ENCODE measurements around the gene TM9SF2. TPM values are rescaled to one million over a fixed set of nuclear protein-coding genes. Genes with fewer than 3 reads are reported as not detected.

The TM9SF2 gene
- total RNA-seq, 1 experiment from 2014 or later = 67.9 TPM

DNA sequence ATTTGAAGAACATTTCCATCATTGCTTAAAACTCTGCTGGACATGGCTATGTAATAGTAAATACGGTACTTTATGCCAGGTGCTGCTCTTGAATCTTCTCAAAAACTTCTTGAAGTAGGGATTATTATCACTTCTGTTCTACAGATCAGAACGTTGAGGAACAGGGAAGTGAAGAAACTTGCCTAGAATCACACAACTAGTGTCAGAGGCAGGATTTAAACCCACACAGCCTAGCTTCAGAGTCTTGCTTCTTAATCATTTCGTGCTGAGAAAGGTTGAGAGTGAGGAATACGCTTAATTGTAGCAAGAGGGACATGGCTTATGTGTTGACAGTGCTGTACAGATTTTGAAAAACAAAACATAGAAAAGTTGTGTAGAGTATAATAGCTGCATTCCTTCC lies 13.5 kb downstream of the TM9SF2 start:
- H3K9me3 ChIP-seq (ENCODE audit: control insufficient read depth, insufficient read depth, low read depth, low read length) = no peaks in the 10 kb centered on the region
- no peaks in the 10 kb centered on the region for H3K4me1 ChIP-seq (ENCODE audit: control insufficient read depth, insufficient read depth, low read length)
- no TSS peak for BruUV-seq (replicated peaks)
- H3K27ac ChIP-seq (ENCODE audit: low read length) = no peak overlapping the region
- peaks cover 2% of the 10 kb centered on the region; the same call in 1 of the 2 replicates for H3K36me3 ChIP-seq (ENCODE audit: control insufficient read depth, insufficient read depth, low read length)
- in situ Hi-C loops (cut with HindIII; ENCODE audit: low pct_unique_long_range_greater_than_20kb, low sequenced_read_pairs) (no loop called here), intact Hi-C loops (cut with micrococcal nuclease; ENCODE audit: unreplicated experiment) (no loop called here)
- no peaks in the 10 kb centered on the region for H3K27me3 ChIP-seq (ENCODE audit: control insufficient read depth, insufficient read depth, low read length)
- TF ChIP-seq, protein P1, sequence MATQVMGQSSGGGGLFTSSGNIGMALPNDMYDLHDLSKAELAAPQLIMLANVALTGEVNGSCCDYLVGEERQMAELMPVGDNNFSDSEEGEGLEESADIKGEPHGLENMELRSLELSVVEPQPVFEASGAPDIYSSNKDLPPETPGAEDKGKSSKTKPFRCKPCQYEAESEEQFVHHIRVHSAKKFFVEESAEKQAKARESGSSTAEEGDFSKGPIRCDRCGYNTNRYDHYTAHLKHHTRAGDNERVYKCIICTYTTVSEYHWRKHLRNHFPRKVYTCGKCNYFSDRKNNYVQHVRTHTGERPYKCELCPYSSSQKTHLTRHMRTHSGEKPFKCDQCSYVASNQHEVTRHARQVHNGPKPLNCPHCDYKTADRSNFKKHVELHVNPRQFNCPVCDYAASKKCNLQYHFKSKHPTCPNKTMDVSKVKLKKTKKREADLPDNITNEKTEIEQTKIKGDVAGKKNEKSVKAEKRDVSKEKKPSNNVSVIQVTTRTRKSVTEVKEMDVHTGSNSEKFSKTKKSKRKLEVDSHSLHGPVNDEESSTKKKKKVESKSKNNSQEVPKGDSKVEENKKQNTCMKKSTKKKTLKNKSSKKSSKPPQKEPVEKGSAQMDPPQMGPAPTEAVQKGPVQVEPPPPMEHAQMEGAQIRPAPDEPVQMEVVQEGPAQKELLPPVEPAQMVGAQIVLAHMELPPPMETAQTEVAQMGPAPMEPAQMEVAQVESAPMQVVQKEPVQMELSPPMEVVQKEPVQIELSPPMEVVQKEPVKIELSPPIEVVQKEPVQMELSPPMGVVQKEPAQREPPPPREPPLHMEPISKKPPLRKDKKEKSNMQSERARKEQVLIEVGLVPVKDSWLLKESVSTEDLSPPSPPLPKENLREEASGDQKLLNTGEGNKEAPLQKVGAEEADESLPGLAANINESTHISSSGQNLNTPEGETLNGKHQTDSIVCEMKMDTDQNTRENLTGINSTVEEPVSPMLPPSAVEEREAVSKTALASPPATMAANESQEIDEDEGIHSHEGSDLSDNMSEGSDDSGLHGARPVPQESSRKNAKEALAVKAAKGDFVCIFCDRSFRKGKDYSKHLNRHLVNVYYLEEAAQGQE (IDR thresholded peaks at IDR 0.05; ENCODE audit: insufficient read depth in 1 of 2, low read depth in 2 of 2, low read length in 1 of 2) = no peak
- TF ChIP-seq SIN3A (IDR thresholded peaks at IDR 0.05; ENCODE audit: borderline replicate concordance, insufficient read depth, low read depth, low read length) = no peak
- ATAC-seq (no peak), DNase-seq (ENCODE audit: low read depth, low spot score) (no peak)
- ChIA-PET CTCF (no interaction called here), POLR2A (no interaction called here)
- no peak overlapping the region for H3K4me3 ChIP-seq (ENCODE audit: low read depth in 2 of 2, low read length in 2 of 2)

DNA sequence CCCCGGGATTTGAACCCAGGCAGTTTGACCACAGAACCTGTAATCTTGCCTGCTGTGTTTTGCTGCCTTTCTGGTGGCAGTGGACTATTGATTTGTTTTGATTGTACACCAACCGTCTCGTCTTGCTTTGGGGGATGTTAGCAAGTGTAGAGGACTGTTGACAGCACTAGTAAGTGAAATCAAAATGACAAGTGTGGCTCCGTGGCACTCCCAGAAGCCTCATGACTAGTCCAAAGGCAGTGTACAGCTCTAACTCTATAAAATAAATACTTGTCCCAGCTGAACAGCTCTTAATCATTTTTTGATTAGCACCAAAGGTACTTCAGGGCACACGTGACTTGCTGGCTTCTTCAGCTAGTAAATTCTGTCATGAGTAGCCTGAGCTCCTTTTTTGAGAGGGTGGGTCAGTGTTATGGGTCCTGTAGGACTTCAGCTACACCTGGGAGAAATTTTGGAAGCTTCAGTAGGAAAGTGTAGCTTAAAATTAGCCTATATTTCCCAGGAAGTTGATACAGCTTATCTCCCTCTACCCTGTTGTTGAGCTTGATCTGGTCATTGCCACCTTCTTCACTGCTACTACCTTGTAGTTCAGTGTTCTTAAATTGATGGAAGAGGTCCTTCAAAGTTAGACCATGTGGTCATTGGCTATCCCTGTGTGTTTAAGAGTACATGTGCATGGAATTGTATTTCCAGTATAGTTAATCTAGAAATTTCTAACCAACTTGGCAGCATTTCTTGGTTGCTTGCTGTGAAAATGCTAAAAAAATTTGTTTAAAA lies 15.1 kb downstream of the TM9SF2 start:
- Histone ChIP-seq H3K4me3 (ENCODE audit: low read depth in 2 of 2, low read length in 2 of 2) (no peak overlapping the region), H3K27ac (ENCODE audit: low read length) (no peak overlapping the region), H3K4me1 (ENCODE audit: control insufficient read depth, insufficient read depth, low read length) (no peaks in the 10 kb centered on the region), H3K36me3 (ENCODE audit: control insufficient read depth, insufficient read depth, low read length) (peaks cover 2% of the 10 kb centered on the region; the same call in 1 of the 2 replicates), H3K9me3 (ENCODE audit: control insufficient read depth, insufficient read depth, low read depth, low read length) (no peaks in the 10 kb centered on the region), H3K27me3 (ENCODE audit: control insufficient read depth, insufficient read depth, low read length) (no peaks in the 10 kb centered on the region)
- intact Hi-C loops (cut with micrococcal nuclease; ENCODE audit: unreplicated experiment) (no loop called here), in situ Hi-C loops (cut with HindIII; ENCODE audit: low pct_unique_long_range_greater_than_20kb, low sequenced_read_pairs) (no loop called here)
- ChIA-PET POLR2A (no interaction called here), CTCF (no interaction called here)
- no peak for ATAC-seq
- TF ChIP-seq POLR2AphosphoS5 (IDR thresholded peaks at IDR 0.05; ENCODE audit: low read depth, low read length) = no peak
- TF ChIP-seq, protein P1 (IDR thresholded peaks at IDR 0.05; ENCODE audit: insufficient read depth in 1 of 2, low read depth in 2 of 2, low read length in 1 of 2) = no peak
- TF ChIP-seq TCF7L2 (IDR thresholded peaks at IDR 0.05; ENCODE audit: low read depth, low read length) = no peak
- TF ChIP-seq, protein P2, sequence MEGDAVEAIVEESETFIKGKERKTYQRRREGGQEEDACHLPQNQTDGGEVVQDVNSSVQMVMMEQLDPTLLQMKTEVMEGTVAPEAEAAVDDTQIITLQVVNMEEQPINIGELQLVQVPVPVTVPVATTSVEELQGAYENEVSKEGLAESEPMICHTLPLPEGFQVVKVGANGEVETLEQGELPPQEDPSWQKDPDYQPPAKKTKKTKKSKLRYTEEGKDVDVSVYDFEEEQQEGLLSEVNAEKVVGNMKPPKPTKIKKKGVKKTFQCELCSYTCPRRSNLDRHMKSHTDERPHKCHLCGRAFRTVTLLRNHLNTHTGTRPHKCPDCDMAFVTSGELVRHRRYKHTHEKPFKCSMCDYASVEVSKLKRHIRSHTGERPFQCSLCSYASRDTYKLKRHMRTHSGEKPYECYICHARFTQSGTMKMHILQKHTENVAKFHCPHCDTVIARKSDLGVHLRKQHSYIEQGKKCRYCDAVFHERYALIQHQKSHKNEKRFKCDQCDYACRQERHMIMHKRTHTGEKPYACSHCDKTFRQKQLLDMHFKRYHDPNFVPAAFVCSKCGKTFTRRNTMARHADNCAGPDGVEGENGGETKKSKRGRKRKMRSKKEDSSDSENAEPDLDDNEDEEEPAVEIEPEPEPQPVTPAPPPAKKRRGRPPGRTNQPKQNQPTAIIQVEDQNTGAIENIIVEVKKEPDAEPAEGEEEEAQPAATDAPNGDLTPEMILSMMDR (IDR thresholded peaks at IDR 0.05) = no peak
- no peak for TF ChIP-seq SIN3A (IDR thresholded peaks at IDR 0.05; ENCODE audit: borderline replicate concordance, insufficient read depth, low read depth, low read length)
- no TSS peak for BruUV-seq (replicated peaks)
- DNase-seq (ENCODE audit: low read depth, low spot score) = no peak

All from Panc1 (cell line).